Retinal pigment epithelial cell (primary cell): ENCODE results near the gene CAPN13.

Source experiments
- DNase-seq: peaks from one replicate; pipeline ENCODE4 v3.0.0-alpha.2; 2010; ENCODE audit warnings: low read depth
- H3K4me3 ChIP-seq: 2 replicates; pipeline ENCODE4 v1.5.1; 2011; ENCODE audit warnings: mild to moderate bottlenecking, low read length, control low read depth, moderate library complexity
- CTCF ChIP-seq: conservative IDR thresholded peaks from 2 replicates; pipeline ENCODE4 v1.5.1; 2011; ENCODE audit warnings: low read depth, low read length, control low read depth, inconsistent platforms

CAPN13 gene

GRCh38 chr2:30680121-30680520 is 127.1 kb downstream of the CAPN13 start:
- no peak for TF ChIP-seq CTCF
- no peak overlapping the region for H3K4me3 ChIP-seq
- DNase-seq = no peak

GRCh38 chr2:30679426-30680088 is 127.7 kb downstream of the CAPN13 start:
- no peak for TF ChIP-seq CTCF
- no peak overlapping the region for H3K4me3 ChIP-seq
- DNase-seq = no peak

- no peak for TF ChIP-seq CTCF
- H3K4me3 ChIP-seq = no peak overlapping the region
- no peak for DNase-seq
Measured at GRCh38 chr2:30678410-30679137, 128.7 kb downstream of the CAPN13 start.

- no peak overlapping the region for H3K4me3 ChIP-seq
- DNase-seq = no peak
- TF ChIP-seq CTCF = no peak
Measured at GRCh38 chr2:30677861-30678385, 129.3 kb downstream of the CAPN13 start.

- DNase-seq = no peak
- no peak overlapping the region for H3K4me3 ChIP-seq
- no peak for TF ChIP-seq CTCF
Measured at GRCh38 chr2:30677231-30677630, 130.0 kb downstream of the CAPN13 start.

GRCh38 chr2:30675758-30676157 is 131.5 kb downstream of the CAPN13 start:
- DNase-seq = no peak
- H3K4me3 ChIP-seq = no peak overlapping the region
- no peak for TF ChIP-seq CTCF

- no peak overlapping the region for H3K4me3 ChIP-seq
- no peak for DNase-seq
- TF ChIP-seq CTCF = no peak
Measured at GRCh38 chr2:30673127-30673526, 134.1 kb downstream of the CAPN13 start.
